Peyer's patch (tissue), 4 donors: Measurements from ENCODE around the gene IL36G.

Experiments used
- CTCF ChIP-seq, 6 experiments: fragments of 450-650 bp in 4 of 6; fragments of 200-600 bp in 2 of 6; sonication (generic) in 1 of 6; IDR thresholded peaks; one replicate each; pipeline ENCODE4 v1.5.1; 2017 to 2019; ENCODE audit warnings: antibody characterized with exemption in 6 of 6, mild to moderate bottlenecking in 3 of 6, moderate library complexity in 1 of 6
- POLR2A ChIP-seq, 2 donors: fragments of 450-650 bp; IDR thresholded peaks; one replicate each; pipeline ENCODE4 v1.5.1; 2017; ENCODE audit warnings: antibody characterized with exemption in 2 of 2, mild to moderate bottlenecking in 2 of 2, moderate library complexity in 2 of 2

GRCh38 chr2:112995346-112995920 is 17.6 kb downstream of the IL36G start:
- no peak for TF ChIP-seq CTCF (IDR thresholded peaks at IDR 0.05)
- TF ChIP-seq POLR2A (IDR thresholded peaks at IDR 0.05): no peak
